T-helper 17 cell (primary cell): ENCODE results near the gene PGR. TPM values are rescaled to one million over a fixed set of nuclear protein-coding genes. Genes with fewer than 3 reads are reported as not detected.

Experiments
- ATAC-seq: fragments of 150-1000 bp; cut with Tn5 transposase; 2 replicates; pipeline ENCODE4 v1.10.0; 2021; ENCODE audit warnings: mild to moderate bottlenecking, moderate library complexity
- DNase-seq, 3 donors: peaks; one replicate each; pipeline versions ENCODE4 v3.0.0 to v3.0.0-alpha.2; 2020 to 2021
- H3K9me3 ChIP-seq: one replicate; pipeline ENCODE4 v1.7.0; 2013; ENCODE audit warnings: low read length, mild to moderate bottlenecking; ENCODE audit not compliant: control insufficient read depth, poor library complexity, severe bottlenecking
- H3K27ac Mint-ChIP-seq: one replicate; pipeline ENCODE4 v1.8.0; 2022; ENCODE audit warnings: mild to moderate bottlenecking, moderate library complexity, mixed read lengths
- H3K27me3 Mint-ChIP-seq: one replicate; pipeline ENCODE4 v1.8.0; 2022; ENCODE audit warnings: mixed read lengths
- H3K36me3 Mint-ChIP-seq: one replicate; pipeline ENCODE4 v1.8.0; 2022; ENCODE audit warnings: low read depth, mixed read lengths
- H3K4me1 Mint-ChIP-seq: one replicate; pipeline ENCODE4 v1.8.0; 2022; ENCODE audit warnings: mild to moderate bottlenecking, mixed read lengths
- H3K4me3 Mint-ChIP-seq: one replicate; pipeline ENCODE4 v1.8.0; 2022; ENCODE audit warnings: mild to moderate bottlenecking, moderate library complexity, mixed read lengths
- total RNA-seq, 4 donors: library from RNA in 2 of 4; stranded (reverse) in 2 of 4; gene quantifications; one replicate each; pipeline ENCODE4 v1.2.3 and lab custom pipeline; 2022 to 2026

The PGR gene
- total RNA-seq (not detected), total RNA-seq (lab: John Stamatoyannopoulos, UW) (0 reads per million in 2 donors)

DNA sequence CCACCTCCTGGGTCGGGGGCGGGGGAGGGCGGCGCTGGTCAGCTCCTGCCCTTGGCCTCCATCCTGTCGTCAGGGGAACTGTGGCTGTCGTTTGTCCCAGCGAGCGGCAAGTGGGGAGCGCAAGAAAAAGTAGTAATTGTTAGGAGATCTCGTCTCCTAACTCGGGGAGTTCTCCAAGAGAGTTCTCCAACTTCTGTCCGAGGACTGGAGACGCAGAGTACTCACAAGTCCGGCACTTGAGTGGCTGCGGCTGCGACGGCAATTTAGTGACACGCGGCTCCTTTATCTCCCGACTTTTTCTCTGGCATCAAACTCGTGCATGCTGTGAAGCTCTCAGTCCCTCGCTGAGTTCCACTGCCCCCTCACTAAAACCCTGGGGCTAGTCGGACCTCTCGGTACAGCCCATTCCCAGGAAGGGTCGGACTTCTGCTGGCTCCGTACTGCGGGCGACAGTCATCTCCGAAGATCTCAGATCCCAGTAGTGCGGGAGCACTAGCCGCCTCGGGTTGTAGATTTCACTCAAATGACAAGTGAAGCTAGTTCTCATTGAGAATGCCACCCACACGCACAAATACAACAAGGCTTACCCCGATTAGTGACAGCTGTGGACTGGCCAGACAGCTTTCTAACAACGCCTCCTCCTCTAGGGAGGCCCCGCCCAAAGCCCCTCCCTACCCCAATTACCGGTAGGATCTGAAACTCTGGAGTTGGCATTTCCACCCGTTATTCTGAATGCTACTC, at the start of gene PGR:
PGR (minus strand) TSS at position 611 of the 741 bp plus-strand sequence. CDS start 743 bp downstream, outside the sequence.
- no peaks in the 10 kb centered on the region for H3K4me1 Mint-ChIP-seq
- H3K9me3 ChIP-seq, result no peaks in the 10 kb centered on the region
- H3K27me3 Mint-ChIP-seq, result peaks cover 21% of the 10 kb centered on the region
- ATAC-seq, result no peak
- DNase-seq, result no peak
- no peak within 1 kb of the TSS for H3K27ac Mint-ChIP-seq
- no peaks in the 10 kb centered on the region for H3K36me3 Mint-ChIP-seq
- peak within 1 kb of the TSS; percentile 59 for H3K4me3 Mint-ChIP-seq

GRCh38 chr11:101176381-101176780, 46.8 kb upstream of the PGR start:
- no peak overlapping the region for H3K4me3 Mint-ChIP-seq
- DNase-seq, result no peak
- no peaks in the 10 kb centered on the region for H3K9me3 ChIP-seq
- H3K27me3 Mint-ChIP-seq, result no peaks in the 10 kb centered on the region
- no peaks in the 10 kb centered on the region for H3K36me3 Mint-ChIP-seq
- H3K27ac Mint-ChIP-seq, result no peak overlapping the region
- no peak for ATAC-seq
- H3K4me1 Mint-ChIP-seq, result no peaks in the 10 kb centered on the region

DNA sequence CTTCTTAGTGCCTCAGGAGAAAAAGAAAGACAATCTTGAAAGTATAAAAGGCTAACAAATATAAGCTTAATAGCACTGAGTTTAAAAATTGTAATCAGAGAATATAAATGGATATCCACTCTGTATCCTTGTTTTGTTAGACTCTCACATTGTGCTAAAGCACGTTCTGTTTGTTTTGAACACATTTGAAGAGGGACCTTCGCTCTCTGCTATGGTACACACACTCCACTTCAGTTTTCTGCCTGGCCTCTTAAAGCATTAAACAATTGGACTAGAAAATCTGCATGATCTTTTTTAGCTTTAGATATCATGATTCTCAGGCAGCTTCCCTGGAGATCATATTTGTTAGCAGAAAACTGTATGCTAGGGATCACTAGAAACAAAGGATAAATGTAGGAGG, 40.3 kb upstream of the PGR start:
- ATAC-seq (no peak), DNase-seq (no peak)
- H3K9me3 ChIP-seq, result no peaks in the 10 kb centered on the region
- Mint-ChIP-seq H3K4me3 (no peak overlapping the region), H3K27ac (no peak overlapping the region), H3K4me1 (no peaks in the 10 kb centered on the region), H3K36me3 (no peaks in the 10 kb centered on the region), H3K27me3 (no peaks in the 10 kb centered on the region)

DNA sequence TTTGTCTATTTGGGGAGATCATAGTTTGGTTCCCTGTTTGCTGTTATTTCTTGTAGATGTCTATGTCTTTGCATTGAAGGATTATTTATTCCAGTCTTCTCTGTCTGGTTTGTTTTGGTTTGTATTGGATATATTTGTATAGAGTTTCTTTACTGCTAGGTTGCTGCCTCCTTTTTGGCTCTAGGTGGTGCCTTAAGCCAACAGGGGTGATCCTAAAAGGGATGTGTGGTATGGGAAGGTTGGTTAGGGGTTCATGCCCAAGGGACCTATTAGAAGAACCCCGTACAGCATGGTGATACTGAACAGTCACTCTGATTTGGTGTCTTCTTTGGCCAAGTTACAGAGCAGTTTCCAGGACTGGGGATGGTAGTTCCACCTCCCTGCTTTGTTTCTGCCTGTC, 36.4 kb upstream of the PGR start:
- no peaks in the 10 kb centered on the region for H3K9me3 ChIP-seq
- Mint-ChIP-seq H3K36me3 (no peaks in the 10 kb centered on the region), H3K27ac (no peak overlapping the region), H3K27me3 (no peaks in the 10 kb centered on the region), H3K4me1 (no peaks in the 10 kb centered on the region), H3K4me3 (no peak overlapping the region)
- DNase-seq (no peak), ATAC-seq (no peak)

DNA sequence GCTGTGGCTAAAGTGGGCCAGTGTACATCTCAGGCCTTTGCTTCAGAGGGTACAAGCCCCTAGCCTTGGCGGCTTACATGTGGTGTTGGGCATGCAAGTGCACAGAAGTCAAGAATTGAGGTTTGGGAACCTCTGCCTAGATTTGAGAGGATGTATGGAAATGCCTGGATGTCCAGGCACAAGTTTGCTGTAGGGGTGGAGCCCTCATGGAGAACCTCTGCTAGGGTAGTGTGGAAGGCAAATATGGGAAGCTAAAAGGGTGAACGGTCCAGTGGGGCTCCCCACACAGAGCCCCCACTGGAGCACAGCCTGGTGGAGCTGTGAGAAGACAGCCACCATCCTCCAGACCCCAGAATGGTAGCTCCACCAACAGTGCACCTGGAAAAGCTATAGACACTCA, 28.5 kb upstream of the PGR start:
- H3K27ac Mint-ChIP-seq, result no peak overlapping the region
- H3K27me3 Mint-ChIP-seq, result no peaks in the 10 kb centered on the region
- H3K4me3 Mint-ChIP-seq, result no peak overlapping the region
- ATAC-seq, result no peak
- H3K9me3 ChIP-seq, result no peaks in the 10 kb centered on the region
- no peaks in the 10 kb centered on the region for H3K36me3 Mint-ChIP-seq
- DNase-seq, result no peak
- H3K4me1 Mint-ChIP-seq, result no peaks in the 10 kb centered on the region

GRCh38 chr11:101138245-101138930, 8.8 kb upstream of the PGR start:
- peaks cover 3% of the 10 kb centered on the region for H3K9me3 ChIP-seq
- no peaks in the 10 kb centered on the region for H3K4me1 Mint-ChIP-seq
- no peaks in the 10 kb centered on the region for H3K27me3 Mint-ChIP-seq
- no peak overlapping the region for H3K27ac Mint-ChIP-seq
- DNase-seq (no peak), ATAC-seq (no peak)
- H3K4me3 Mint-ChIP-seq, result no peak overlapping the region
- H3K36me3 Mint-ChIP-seq, result no peaks in the 10 kb centered on the region

- H3K9me3 ChIP-seq, result no peaks in the 10 kb centered on the region
- DNase-seq (no peak), ATAC-seq (no peak)
- no peak overlapping the region for H3K27ac Mint-ChIP-seq
- no peaks in the 10 kb centered on the region for H3K36me3 Mint-ChIP-seq
- H3K27me3 Mint-ChIP-seq, result peaks cover 14% of the 10 kb centered on the region
- no peak overlapping the region for H3K4me3 Mint-ChIP-seq
- H3K4me1 Mint-ChIP-seq, result no peaks in the 10 kb centered on the region
These were observed 3.6 kb upstream of the PGR start for GRCh38 chr11:101133190-101133589.

DNA sequence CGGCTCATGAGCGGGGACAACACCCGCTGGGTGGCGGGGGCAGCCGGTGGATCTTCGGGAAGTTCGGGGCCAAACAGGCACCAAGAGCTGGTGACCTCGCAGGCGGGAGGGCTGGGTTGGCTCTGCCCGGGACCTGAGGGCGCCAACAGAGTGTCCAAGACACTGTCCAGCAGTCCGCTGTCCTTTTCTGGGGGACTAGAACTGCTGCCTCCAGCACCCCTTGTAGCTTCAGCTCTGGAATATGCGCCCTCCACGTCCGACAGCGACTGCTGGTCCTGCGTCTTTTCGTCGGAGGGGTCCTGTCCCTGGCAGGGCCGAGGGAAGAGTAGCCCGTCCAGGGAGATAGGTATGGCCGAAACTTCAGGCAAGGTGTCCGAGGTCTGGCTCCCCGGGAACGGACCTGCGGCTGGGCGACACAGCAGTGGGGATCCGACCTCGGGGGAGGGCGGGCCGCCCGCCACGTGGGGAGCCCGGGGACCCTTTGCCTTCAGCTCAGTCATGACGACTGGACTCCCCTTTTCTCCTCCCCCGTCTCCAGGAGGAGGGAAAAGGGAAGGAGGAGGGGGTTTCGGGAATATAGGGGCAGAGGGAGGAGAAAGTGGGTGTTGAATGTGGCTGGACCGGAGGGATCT, 926 bp downstream of the PGR start:
- Mint-ChIP-seq H3K27me3 (peaks cover 21% of the 10 kb centered on the region), H3K4me1 (no peaks in the 10 kb centered on the region)
- DNase-seq, result no peak

GRCh38 chr11:101127699-101128570, 1.7 kb downstream of the PGR start:
- Mint-ChIP-seq H3K36me3 (no peaks in the 10 kb centered on the region), H3K27me3 (peaks cover 21% of the 10 kb centered on the region), H3K4me3 (no peak overlapping the region), H3K27ac (no peak overlapping the region), H3K4me1 (no peaks in the 10 kb centered on the region)
- DNase-seq (no peak), ATAC-seq (no peak)
- H3K9me3 ChIP-seq, result no peaks in the 10 kb centered on the region

More for the DNA sequence above, 926 bp downstream of the PGR start:
- no peak for ATAC-seq
- H3K36me3 Mint-ChIP-seq, result no peaks in the 10 kb centered on the region
- no peak overlapping the region for H3K27ac Mint-ChIP-seq
- no peaks in the 10 kb centered on the region for H3K9me3 ChIP-seq
- H3K4me3 Mint-ChIP-seq, result peak overlapping the region; percentile 59

GRCh38 chr11:101127197-101127698, 2.4 kb downstream of the PGR start:
- H3K27me3 Mint-ChIP-seq, result peaks cover 21% of the 10 kb centered on the region
- DNase-seq, result no peak

GRCh38 chr11:101126551-101127196, 2.9 kb downstream of the PGR start:
- ATAC-seq (no peak), DNase-seq (no peak)
- Mint-ChIP-seq H3K27ac (no peak overlapping the region), H3K4me1 (no peaks in the 10 kb centered on the region), H3K4me3 (peak overlapping the region; percentile 46), H3K36me3 (no peaks in the 10 kb centered on the region), H3K27me3 (peaks cover 21% of the 10 kb centered on the region)
- H3K9me3 ChIP-seq, result no peaks in the 10 kb centered on the region

More at GRCh38 chr11:101127197-101127698, 2.4 kb downstream of the PGR start:
- Mint-ChIP-seq H3K4me1 (no peaks in the 10 kb centered on the region), H3K4me3 (peak overlapping the region; percentile 46), H3K36me3 (no peaks in the 10 kb centered on the region), H3K27ac (no peak overlapping the region)
- H3K9me3 ChIP-seq, result no peaks in the 10 kb centered on the region
- no peak for ATAC-seq

- Mint-ChIP-seq H3K4me1 (no peaks in the 10 kb centered on the region), H3K4me3 (no peak overlapping the region), H3K27ac (no peak overlapping the region), H3K27me3 (no peaks in the 10 kb centered on the region), H3K36me3 (peaks cover 2% of the 10 kb centered on the region)
- ATAC-seq, result no peak
- DNase-seq, result no peak
- H3K9me3 ChIP-seq, result no peaks in the 10 kb centered on the region
These were observed 13.9 kb downstream of the PGR start for GRCh38 chr11:101115671-101116160.
